H1 (cell line): ENCODE results near the gene CELSR1. TPM values are rescaled to one million over a fixed set of nuclear protein-coding genes. Genes with fewer than 3 reads are reported as not detected.

Experiments used
- CTCF ChIA-PET: fragments of 300-600 bp; sonication (Branson Sonifier 250); formaldehyde crosslinking; loops from one replicate; lab custom pipeline; 2021; ENCODE audit not compliant: partially characterized antibody; lab: Charles Lee
- POLR2A ChIA-PET: fragments of 300-600 bp; sonication (Branson Sonifier 250); formaldehyde crosslinking; loops from one replicate; lab custom pipeline; 2021; ENCODE audit warnings: inconsistent platforms; ENCODE audit not compliant: partially characterized antibody; lab: Charles Lee
- DNase-seq, 2 experiments: peaks; one replicate each; pipeline versions ENCODE4 v3.0.0 to v3.0.0-alpha.2; 2010 to 2022; ENCODE audit warnings: low spot score in 2 of 2, low read depth in 1 of 2, mixed read lengths in 1 of 2
- FAIRE-seq: peaks from 2 replicates; lab custom pipeline; 2011; peaks lifted over from hg19 to GRCh38; lab: Jason Lieb, UNC
- H2AFZ ChIP-seq: 2 replicates; pipeline ENCODE4 v1.8.1; 2012; ENCODE audit warnings: low read length, inconsistent platforms
- H2AK5ac ChIP-seq: 2 replicates; pipeline ENCODE4 v1.6.1; 2013; ENCODE audit warnings: low read depth, low read length
- H2BK120ac ChIP-seq: replicated peaks from 2 replicates; pipeline ENCODE3; 2013; ENCODE audit warnings: low read depth, low read length, inconsistent platforms
- H2BK12ac ChIP-seq: 2 replicates; pipeline ENCODE4 v1.6.1; 2013; ENCODE audit warnings: low read depth, low read length
- H2BK15ac ChIP-seq: 2 replicates; pipeline ENCODE4 v1.6.1; 2013; ENCODE audit warnings: low read length
- H2BK20ac ChIP-seq: 2 replicates; pipeline ENCODE4 v1.6.1; 2013; ENCODE audit warnings: low read length
- H2BK5ac ChIP-seq: 2 replicates; pipeline ENCODE4 v1.6.1; 2013; ENCODE audit warnings: low read depth, low read length
- H3K14ac ChIP-seq: 2 replicates; pipeline ENCODE4 v1.6.1; 2013; ENCODE audit warnings: inconsistent platforms; ENCODE audit not compliant: insufficient read length
- H3K18ac ChIP-seq: 2 replicates; pipeline ENCODE4 v1.6.1; 2013; ENCODE audit warnings: low read length; ENCODE audit errors: extremely low read depth
- H3K23ac ChIP-seq: 2 replicates; pipeline ENCODE4 v1.6.1; 2013; ENCODE audit warnings: inconsistent platforms; ENCODE audit not compliant: insufficient read length
- H3K23me2 ChIP-seq: 2 replicates; pipeline ENCODE4 v1.6.1; 2013; ENCODE audit warnings: low read depth, low read length
- H3K27ac ChIP-seq: 2 replicates; pipeline ENCODE4 v1.6.1; 2011; ENCODE audit warnings: low read depth, low read length, inconsistent platforms
- H3K27me3 ChIP-seq, 4 experiments: replicated peaks in 1 of 4; 1 replicate in 1 of 4; 2 replicates in 3 of 4; pipeline versions ENCODE4 v1.6.1 to v1.8.1; 2011 to 2013; ENCODE audit warnings: low read length in 3 of 4, mild to moderate bottlenecking in 3 of 4, inconsistent platforms in 2 of 4, mixed read lengths in 2 of 4, moderate library complexity in 1 of 4; ENCODE audit not compliant: control insufficient read depth in 3 of 4, insufficient read depth in 3 of 4; ENCODE audit errors: extremely low read depth in 1 of 4
- H3K36me3 ChIP-seq, 4 experiments: 2 replicates each; pipeline versions ENCODE4 v1.6.1 to v1.8.1; 2011 to 2013; ENCODE audit warnings: mild to moderate bottlenecking in 4 of 4, low read length in 3 of 4, moderate library complexity in 2 of 4, control low read depth in 1 of 4, inconsistent platforms in 1 of 4; ENCODE audit not compliant: insufficient read depth in 4 of 4, control insufficient read depth in 2 of 4
- H3K4ac ChIP-seq: replicated peaks from 2 replicates; pipeline ENCODE3; 2013; ENCODE audit warnings: low read length, low read depth, mixed read lengths, inconsistent platforms; ENCODE audit not compliant: insufficient read length
- H3K4me1 ChIP-seq, 4 experiments: replicated peaks in 1 of 4; 1 replicate in 1 of 4; 2 replicates in 3 of 4; pipeline versions ENCODE4 v1.6.1 to v1.8.1; 2011 to 2013; ENCODE audit warnings: low read length in 3 of 4, inconsistent platforms in 2 of 4, mixed read lengths in 1 of 4; ENCODE audit not compliant: insufficient read depth in 4 of 4, control insufficient read depth in 3 of 4
- H3K4me2 ChIP-seq, 2 experiments: 2 replicates each; pipeline versions ENCODE4 v1.6.1 to v1.8.1; 2011 to 2013; ENCODE audit warnings: low read depth in 2 of 2, low read length in 2 of 2, control low read depth in 1 of 2, inconsistent platforms in 1 of 2, mild to moderate bottlenecking in 1 of 2; ENCODE audit not compliant: insufficient read depth in 1 of 2
- H3K4me3 ChIP-seq, 4 experiments: fragments of 200-600, 300-600 bp in 1 of 4; sonication (generic), shearing (Covaris generic), sonication (Bioruptor Twin) in 1 of 4; 2 replicates each; pipeline versions ENCODE4 v1.5.1 to v1.8.1; 2011 to 2016; ENCODE audit warnings: low read length in 4 of 4, low read depth in 3 of 4, control low read depth in 2 of 4, inconsistent platforms in 2 of 4, mild to moderate bottlenecking in 2 of 4, mixed read lengths in 1 of 4, moderate library complexity in 1 of 4; ENCODE audit not compliant: insufficient read depth in 2 of 4; ENCODE audit errors: extremely low read depth in 1 of 4
- H3K56ac ChIP-seq: replicated peaks from 2 replicates; pipeline ENCODE3; 2013; ENCODE audit warnings: low read depth, mild to moderate bottlenecking, mixed read lengths, low read length, inconsistent platforms; ENCODE audit not compliant: insufficient read length
- H3K79me1 ChIP-seq: 2 replicates; pipeline ENCODE4 v1.6.1; 2013; ENCODE audit warnings: low read depth, low read length, control low read depth
- H3K79me2 ChIP-seq, 2 experiments: 2 replicates each; pipeline versions ENCODE4 v1.6.1 to v1.8.1; 2012 to 2013; ENCODE audit warnings: low read length in 2 of 2, mild to moderate bottlenecking in 2 of 2, inconsistent platforms in 1 of 2; ENCODE audit not compliant: insufficient read depth in 2 of 2, control insufficient read depth in 1 of 2
- H3K9ac ChIP-seq, 4 experiments: replicated peaks in 1 of 4; 1 replicate in 1 of 4; 2 replicates in 3 of 4; pipeline versions ENCODE4 v1.6.1 to v1.8.1; 2011 to 2013; ENCODE audit warnings: low read depth in 3 of 4, low read length in 3 of 4, control low read depth in 2 of 4, mild to moderate bottlenecking in 2 of 4, moderate library complexity in 2 of 4, inconsistent platforms in 1 of 4; ENCODE audit errors: extremely low read depth in 1 of 4
- H3K9me3 ChIP-seq, 2 experiments: 2 replicates each; pipeline versions ENCODE4 v1.6.1 to v1.8.1; 2012 to 2013; ENCODE audit warnings: mild to moderate bottlenecking in 2 of 2, moderate library complexity in 2 of 2, control low read depth in 1 of 2, inconsistent platforms in 1 of 2, low read depth in 1 of 2, low read length in 1 of 2, mixed read lengths in 1 of 2; ENCODE audit not compliant: insufficient read depth in 2 of 2
- H4K20me1 ChIP-seq, 2 experiments: replicated peaks in 1 of 2; 2 replicates each; pipeline versions ENCODE3 to v1.8.1; 2011 to 2013; ENCODE audit warnings: inconsistent platforms in 2 of 2, low read length in 2 of 2, mild to moderate bottlenecking in 1 of 2; ENCODE audit not compliant: insufficient read depth in 2 of 2, control insufficient read depth in 1 of 2
- H4K5ac ChIP-seq: 2 replicates; pipeline ENCODE4 v1.6.1; 2013; ENCODE audit warnings: low read length, low read depth, mixed read lengths, inconsistent platforms; ENCODE audit not compliant: insufficient read length
- H4K8ac ChIP-seq: 2 replicates; pipeline ENCODE4 v1.8.0; 2013; ENCODE audit warnings: mild to moderate bottlenecking, moderate library complexity, low read length, inconsistent platforms; ENCODE audit not compliant: insufficient read depth; ENCODE audit errors: extremely low read depth
- H4K91ac ChIP-seq: replicated peaks from 2 replicates; pipeline ENCODE3; 2013; ENCODE audit warnings: low read length, mixed read lengths, inconsistent platforms; ENCODE audit not compliant: insufficient read length
- CHD1 ChIP-seq: IDR thresholded peaks from 2 replicates; pipeline ENCODE4 v1.6.1; 2012; ENCODE audit warnings: low read depth, low read length, improper control_type of control experiment
- E2F6 ChIP-seq: IDR thresholded peaks from 2 replicates; pipeline ENCODE4 v1.6.1; 2012; ENCODE audit warnings: inconsistent platforms
- POU5F1 ChIP-seq: IDR thresholded peaks from 2 replicates; pipeline ENCODE4 v1.6.1; 2011; ENCODE audit warnings: low read depth, mild to moderate bottlenecking, low read length, moderate library complexity
- WGBS, 2 experiments: shearing (Covaris generic) in 1 of 2; methylation state at CpG; one replicate each; pipeline versions ENCODE4 v1.1.6 to v1.1.7; 2013 to 2015; ENCODE audit warnings: low lambda C conversion rate in 2 of 2, mixed read lengths in 2 of 2, inconsistent platforms in 1 of 2, low coverage in 1 of 2, missing lambda C conversion rate in 1 of 2; ENCODE audit not compliant: insufficient replicate concordance in 2 of 2, insufficient coverage in 1 of 2, insufficient read length in 1 of 2; ENCODE audit errors: extremely low coverage in 1 of 2, missing lambda C conversion rate in 1 of 2; 5-methylcytosine and 5-hydroxymethylcytosine counted together
- polyA plus RNA-seq, 7 experiments: library from polyadenylated mRNA; depleted of rRNA in 3 of 7; stranded (reverse) in 5 of 7; unstranded in 2 of 7; fragments of >200 nt in 5 of 7; fragments of 200-250 nt in 2 of 7; gene quantifications; 1 replicate in 5 of 7; 2 replicates in 1 of 7; 4 replicates in 1 of 7; pipeline versions ENCODE4 v1.2.1 to v1.2.3, GENCODE V29; 2011 to 2013; ENCODE audit warnings: missing spikeins in 2 of 7, mixed read lengths in 2 of 7
- total RNA-seq: library from RNA; stranded (reverse); fragmentation: NEBNext Ultra II Directional; extraction: Animal tissue kit (Norgen Biotek cat#: 25700); gene quantifications from 2 replicates; pipeline ENCODE4 v1.2.1, GENCODE V29; 2021

CELSR1 gene
- total and polyA plus RNA-seq, 2 of the 8 experiments (the other 6 are each of a cell fraction or from before 2014, with no cell fraction given): 9.0 to 12.4 TPM

GRCh38 chr22:46511151-46512038 is 26.0 kb downstream of the CELSR1 start:
- CTCF ChIA-PET: interaction anchor here (0.8 to 2.3 kb wide), 4 partner anchors 11 to 144 kb away, joined by 3 to 10 read pairs (median 6); no protein-coding TSS in a partner anchor
- Histone ChIP-seq H3K23me2 (no peaks in the 10 kb centered on the region), H4K8ac (0 out of 2 replicates have a peak overlapping the region, but pooled peaks have one; percentile 2), H3K56ac (no peak overlapping the region), H2BK120ac (no peak overlapping the region), H3K79me1 (peaks cover 5% of the 10 kb centered on the region; the same call in 1 of the 2 replicates), H3K4ac (no peak overlapping the region), H3K4me1 (peaks cover 0 to 36% (median 21%) of the 10 kb centered on the region in 4 experiments; a peak in 6 of 7 replicates), H3K27ac (no peak overlapping the region), H2BK12ac (peak overlapping the region; percentile 44; the same call in 1 of the 2 replicates), H2BK20ac (no peak overlapping the region), H3K9me3 (no peaks in the 10 kb centered on the region)
- no peak for DNase-seq
- WGBS, 2 experiments: 90% methylated on average over 20 of the region's 20 CpGs; no CpG with 5 or more reads in 1 of the 2 experiments
- TF ChIP-seq POU5F1 (no peak), E2F6 (no peak), CHD1 (no peak)
- TF ChIP-seq, all 59 proteins: peak for 0
- Histone ChIP-seq H4K5ac (no peak overlapping the region), H3K14ac (no peak overlapping the region), H3K4me2 (no peak overlapping the region), H2BK5ac (no peak overlapping the region), H3K18ac (no peak overlapping the region), H3K36me3 (no peaks in the 10 kb centered on the region), H2BK15ac (no peak overlapping the region), H3K9ac (no peak overlapping the region), H3K27me3 (no peaks in the 10 kb centered on the region), H4K20me1 (peaks cover 0 to 8% of the 10 kb centered on the region in 2 experiments), H3K4me3 (no peak overlapping the region), H2AFZ (no peak overlapping the region), H3K79me2 (no peaks in the 10 kb centered on the region; a peak in 1 of 4 replicates), H4K91ac (no peak overlapping the region), H2AK5ac (no peak overlapping the region; the same call in 1 of the 2 replicates), H3K23ac (no peak overlapping the region)
- POLR2A ChIA-PET: interaction anchor here (0.6 to 1.9 kb wide), 2 partner anchors 11 to 25 kb away, joined by 3 to 8 read pairs; partner anchors contain the start of gene CELSR1
- no peak for FAIRE-seq
